ENCODE measurements around the gene ZSWIM9.

DNA sequence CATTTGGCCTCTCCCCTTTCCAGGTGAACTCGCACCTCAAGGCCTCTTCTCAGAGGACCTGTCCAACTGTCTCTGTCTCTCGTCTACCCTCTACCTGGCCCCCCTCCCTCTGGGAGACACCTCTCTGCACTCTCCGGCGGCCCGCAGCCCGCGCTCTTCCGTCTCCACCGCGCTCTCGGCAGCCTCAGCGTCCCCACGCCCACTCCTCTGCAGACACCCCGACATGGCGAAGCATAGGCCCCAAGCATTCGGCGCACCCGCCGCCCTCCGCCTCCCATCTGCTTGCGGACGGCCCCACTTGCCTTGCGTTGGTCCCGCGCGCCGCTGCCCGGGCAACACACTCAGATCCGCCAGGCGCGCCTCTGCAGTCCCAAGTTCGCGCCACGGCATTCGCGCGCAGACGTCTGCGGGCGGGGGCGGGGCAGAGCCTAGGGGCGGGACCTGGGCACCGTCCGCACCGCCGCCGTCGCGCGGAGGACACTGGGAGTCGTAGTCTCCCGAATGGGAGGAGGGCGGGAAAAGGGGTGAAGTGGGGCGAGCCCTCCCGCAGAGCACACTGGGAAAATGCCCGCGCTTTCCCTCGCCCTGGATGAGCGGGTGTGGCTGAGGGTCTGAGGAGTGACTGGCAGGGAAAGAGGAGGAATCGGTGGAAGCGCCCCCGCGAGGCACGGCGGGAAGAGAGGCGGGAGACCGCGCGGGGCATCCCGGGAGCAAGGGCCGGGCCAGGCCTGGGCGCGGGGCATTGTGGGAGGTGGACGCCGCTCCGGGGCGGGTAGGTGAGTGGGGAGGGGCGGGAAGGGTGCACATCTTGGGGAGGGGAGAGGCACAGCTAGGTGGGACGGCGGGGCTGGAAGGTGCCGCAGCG lies at the start of gene ZSWIM9, which contains the start of gene LIG1:
- TF ChIP-seq POLR2A (IDR thresholded peaks at IDR 0.05; ENCODE audit: low read length) (peak; percentile 56), GATA1 (IDR thresholded peaks at IDR 0.05; ENCODE audit: low read depth, low read length) (no peak)

Measured in erythroblast (primary cell).